Naive thymus-derived CD8-positive, alpha-beta T cell (primary cell): Measurements from ENCODE around the gene PPP1R16B. TPM values are rescaled to one million over a fixed set of nuclear protein-coding genes. Genes with fewer than 3 reads are reported as not detected.
A peak's percentile ranks its signal among the peaks of the same experiment; 100 is the strongest.
"Not testable (repeated sequence)": the region's sequence is repeated elsewhere in the genome, so short reads cannot be mapped to it uniquely, and the experiment has no call there.

Source experiments
- ATAC-seq, 2 donors: fragments of 150-1000 bp; cut with Tn5 transposase in 1 of 2; sonication (Bioruptor Pico), chemical (Tn5 transposase) in 1 of 2; 1 replicate in 1 of 2; 2 replicates in 1 of 2; pipeline ENCODE4 v1.10.0; 2021; ENCODE audit warnings: mild to moderate bottlenecking in 2 of 2, moderate library complexity in 2 of 2
- POLR2A ChIA-PET: fragments of 350-600 bp; sonication (Branson Sonifier 250); formaldehyde crosslinking; loops from one replicate; lab custom pipeline; 2021; ENCODE audit warnings: antibody characterized with exemption; lab: Charles Lee
- DNase-seq, 10 donors: peaks; one replicate each; pipeline versions ENCODE4 v3.0.0 to v3.0.0-alpha.2; 2020 to 2022
- H3K27ac Mint-ChIP-seq, 10 donors: one replicate each; pipeline ENCODE4 v1.8.0; 2020 to 2022; ENCODE audit warnings: mild to moderate bottlenecking in 10 of 10, mixed read lengths in 10 of 10, moderate library complexity in 4 of 10, inconsistent platforms in 1 of 10
- H3K27me3 Mint-ChIP-seq, 5 donors: one replicate each; pipeline ENCODE4 v1.8.0; 2021 to 2022; ENCODE audit warnings: mixed read lengths in 5 of 5
- H3K36me3 Mint-ChIP-seq, 3 donors: one replicate each; pipeline ENCODE4 v1.8.0; 2020 to 2022; ENCODE audit warnings: mixed read lengths in 3 of 3, mild to moderate bottlenecking in 2 of 3, inconsistent platforms in 1 of 3
- H3K4me1 Mint-ChIP-seq, 4 donors: one replicate each; pipeline ENCODE4 v1.8.0; 2021 to 2022; ENCODE audit warnings: mixed read lengths in 4 of 4
- H3K4me3 Mint-ChIP-seq, 10 donors: one replicate each; pipeline ENCODE4 v1.8.0; 2020 to 2022; ENCODE audit warnings: mild to moderate bottlenecking in 10 of 10, mixed read lengths in 10 of 10, moderate library complexity in 6 of 10, inconsistent platforms in 1 of 10
- H3K9me3 Mint-ChIP-seq, 9 donors: one replicate each; pipeline ENCODE4 v1.8.0; 2020 to 2022; ENCODE audit warnings: mixed read lengths in 9 of 9, mild to moderate bottlenecking in 3 of 9, inconsistent platforms in 1 of 9, moderate library complexity in 1 of 9
- polyA plus RNA-seq, 3 donors: library from polyadenylated mRNA; unstranded; fragments of 300-500 nt; fragmentation: Illumina TruSeq; gene quantifications; one replicate each; pipeline ENCODE4 v1.2.3, GENCODE V29; 2021
- total RNA-seq, 8 experiments: library from RNA in 2 of 8; stranded (reverse) in 2 of 8; gene quantifications; one replicate each; pipeline ENCODE4 v1.2.3 and lab custom pipeline; 2021 to 2026

PPP1R16B gene
- total and polyA plus RNA-seq, 5 experiments from 2014 or later: 9.7 to 33.6 (median 15.6) TPM

- Mint-ChIP-seq H3K4me1 (peaks cover 31 to 93% (median 78%) of the 10 kb centered on the region in 4 donors), H3K4me3 (no peak overlapping the region), H3K9me3 (no peaks in the 10 kb centered on the region), H3K27ac (peak overlapping the region in 8 of 10 donors; percentile 11 to 86 (median 70)), H3K36me3 (peaks cover 0 to 20% (median 13%) of the 10 kb centered on the region in 3 donors), H3K27me3 (no peaks in the 10 kb centered on the region)
- peak in 1 of 2 donors; percentile 17 for ATAC-seq
- POLR2A ChIA-PET: no interaction called here
- no peak for DNase-seq
These were observed 7.4 kb downstream of the PPP1R16B start for GRCh38 chr20:38812709-38813573.

- peaks cover 0 to 20% (median 13%) of the 10 kb centered on the region in 3 donors for H3K36me3 Mint-ChIP-seq
- peaks cover 33 to 92% (median 78%) of the 10 kb centered on the region in 4 donors for H3K4me1 Mint-ChIP-seq
- POLR2A ChIA-PET, ATAC-seq, H3K9me3 Mint-ChIP-seq, H3K27me3 Mint-ChIP-seq, H3K4me3 Mint-ChIP-seq, DNase-seq: not testable (repeated sequence)
- H3K27ac Mint-ChIP-seq: peak overlapping the region in 2 of 10 donors; percentile 4 to 53
These were observed 8.1 kb downstream of the PPP1R16B start for GRCh38 chr20:38813574-38813962.

DNA sequence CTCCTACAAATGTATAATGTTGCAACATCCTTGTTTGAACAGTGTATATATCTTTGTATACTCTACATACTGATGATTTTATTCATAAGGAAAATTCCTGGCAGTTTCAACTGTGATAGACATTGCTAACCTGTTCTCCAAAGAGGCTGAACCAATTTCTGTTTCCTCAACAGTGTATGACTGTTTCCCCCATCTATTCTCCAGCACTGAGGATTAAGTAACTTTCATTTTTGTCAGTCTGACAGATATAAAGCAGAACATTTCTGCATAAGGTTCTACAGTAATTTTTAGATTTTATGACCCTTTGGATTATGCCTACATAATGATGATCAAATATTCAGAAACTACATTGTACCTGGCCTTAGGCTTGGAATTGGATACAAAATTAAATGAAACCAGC is 9.9 kb downstream of the PPP1R16B start:
- Mint-ChIP-seq H3K4me1 (peaks cover 23 to 76% (median 72%) of the 10 kb centered on the region in 4 donors), H3K27ac (peak overlapping the region in 3 of 10 donors; percentile 49 to 68 (median 57)), H3K4me3 (no peak overlapping the region), H3K36me3 (peaks cover 4 to 25% (median 16%) of the 10 kb centered on the region in 3 donors), H3K9me3 (peaks cover 0 to 2% (median 0%) of the 10 kb centered on the region in 9 donors), H3K27me3 (no peaks in the 10 kb centered on the region)
- ATAC-seq (no peak), DNase-seq (no peak)
- POLR2A ChIA-PET: interaction anchor here (0.7 to 1.4 kb wide), 4 partner anchors 9 to 69 kb away, joined by 3 read pairs; partner anchors contain the start of gene PPP1R16B

- Mint-ChIP-seq H3K9me3 (peaks cover 0 to 11% (median 8%) of the 10 kb centered on the region in 9 donors), H3K4me3 (no peak overlapping the region), H3K27ac (peak overlapping the region in 8 of 10 donors; percentile 12 to 83 (median 53)), H3K36me3 (peaks cover 12 to 30% (median 29%) of the 10 kb centered on the region in 3 donors), H3K4me1 (peaks cover 16 to 67% (median 58%) of the 10 kb centered on the region in 4 donors), H3K27me3 (no peaks in the 10 kb centered on the region)
- POLR2A ChIA-PET: interaction anchor here (0.7 kb wide), 3 partner anchors 14 to 181 kb away, joined by 3 to 4 read pairs (median 3); no protein-coding TSS in a partner anchor
- ATAC-seq: no peak
- DNase-seq: no peak
These were observed 12.9 kb downstream of the PPP1R16B start for GRCh38 chr20:38818113-38819065.

- DNase-seq: no peak
- Mint-ChIP-seq H3K36me3 (peaks cover 9 to 41% (median 25%) of the 10 kb centered on the region in 3 donors), H3K27ac (peak overlapping the region in 8 of 10 donors; percentile 19 to 86 (median 62)), H3K4me3 (no peak overlapping the region), H3K9me3 (peaks cover 0 to 11% (median 8%) of the 10 kb centered on the region in 9 donors), H3K27me3 (no peaks in the 10 kb centered on the region), H3K4me1 (peaks cover 34 to 85% (median 68%) of the 10 kb centered on the region in 4 donors)
- POLR2A ChIA-PET: interaction anchor here (2.9 kb wide), 1 partner anchor 20 kb away, joined by 14 read pairs; the partner anchor contains the start of gene PPP1R16B
- ATAC-seq: no peak
These were observed 20.0 kb downstream of the PPP1R16B start for GRCh38 chr20:38825571-38825900.

DNA sequence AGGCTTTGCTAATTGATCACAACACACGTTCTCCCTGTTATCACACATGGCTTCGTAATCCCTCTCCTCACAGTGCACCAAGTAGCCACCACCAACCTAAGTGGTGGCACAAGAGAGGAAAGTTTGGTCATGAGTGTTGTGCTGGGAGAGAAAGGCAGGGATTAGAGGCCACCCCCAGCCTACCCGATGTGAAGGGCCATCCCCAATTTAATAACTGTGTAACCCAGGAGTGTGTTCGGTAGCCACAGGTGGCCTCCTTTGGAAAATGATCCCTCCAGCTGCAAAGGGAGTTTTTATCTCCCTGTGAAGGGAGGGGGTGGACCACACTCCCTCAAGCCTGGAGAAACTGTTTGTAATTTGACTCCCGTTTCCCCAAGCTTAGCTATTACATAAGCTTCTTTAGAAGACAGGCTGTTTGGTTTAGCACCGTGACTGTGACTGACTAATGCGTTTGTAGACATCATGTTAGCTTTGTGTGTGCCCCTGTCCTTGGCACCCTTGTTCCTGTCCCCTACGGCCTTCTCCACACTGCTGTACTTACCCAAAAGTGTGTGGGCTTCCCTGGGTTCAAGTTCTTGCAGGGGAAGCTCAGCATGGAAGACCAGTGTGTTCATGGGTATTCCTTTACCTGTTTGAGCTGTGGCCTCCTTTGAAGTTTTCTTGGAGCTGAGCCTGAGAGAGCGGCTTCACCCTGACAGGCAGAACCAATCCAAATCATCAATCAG is 20.6 kb downstream of the PPP1R16B start:
- Mint-ChIP-seq H3K9me3 (peaks cover 0 to 9% (median 7%) of the 10 kb centered on the region in 9 donors), H3K4me3 (no peak overlapping the region), H3K4me1 (peaks cover 35 to 89% (median 70%) of the 10 kb centered on the region in 4 donors), H3K36me3 (peaks cover 7 to 41% (median 23%) of the 10 kb centered on the region in 3 donors), H3K27ac (peak overlapping the region; percentile 36 to 86 (median 68)), H3K27me3 (no peaks in the 10 kb centered on the region)
- no peak for ATAC-seq
- POLR2A ChIA-PET: interaction anchor here (2.9 kb wide), 1 partner anchor 20 kb away, joined by 14 read pairs; the partner anchor contains the start of gene PPP1R16B
- no peak for DNase-seq

DNA sequence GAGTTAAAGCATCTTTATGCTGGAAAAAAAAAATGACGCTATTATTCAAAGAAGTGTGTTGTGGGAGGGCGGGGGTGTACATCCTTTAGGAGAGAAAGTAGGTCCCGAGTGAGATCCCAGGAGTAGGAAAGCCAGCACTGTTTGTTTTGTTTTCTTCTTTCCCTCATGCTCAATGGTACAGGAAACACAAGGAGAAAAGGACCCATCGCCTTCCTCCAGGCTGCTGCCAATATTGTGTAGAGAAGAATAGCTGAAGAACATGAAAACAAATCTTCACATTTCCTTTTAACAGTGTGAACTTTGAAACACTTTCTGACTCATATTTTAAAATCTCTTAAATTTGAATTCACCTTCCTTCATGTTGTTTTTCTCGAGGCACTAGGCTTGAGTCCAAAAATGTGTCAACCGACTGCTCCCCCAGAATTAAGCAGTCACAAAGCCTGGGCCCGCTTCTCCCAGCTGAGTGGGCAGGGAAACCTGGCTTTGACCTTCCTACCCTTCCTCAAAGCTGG is 22.3 kb downstream of the PPP1R16B start:
- Mint-ChIP-seq H3K4me3 (peak overlapping the region in 8 of 10 donors; percentile 20 to 71 (median 44)), H3K9me3 (no peaks in the 10 kb centered on the region), H3K27ac (peak overlapping the region; percentile 75 to 94 (median 87)), H3K4me1 (peaks cover 39 to 89% (median 74%) of the 10 kb centered on the region in 4 donors), H3K27me3 (no peaks in the 10 kb centered on the region), H3K36me3 (peaks cover 0 to 38% (median 11%) of the 10 kb centered on the region in 3 donors)
- POLR2A ChIA-PET: interaction anchor here (0.8 to 2.9 kb wide), 6 partner anchors 15 to 47 kb away, joined by 3 to 14 read pairs (median 3); partner anchors contain the start of gene PPP1R16B
- DNase-seq (no peak), ATAC-seq (peak in 1 of 2 donors; percentile 58)

DNA sequence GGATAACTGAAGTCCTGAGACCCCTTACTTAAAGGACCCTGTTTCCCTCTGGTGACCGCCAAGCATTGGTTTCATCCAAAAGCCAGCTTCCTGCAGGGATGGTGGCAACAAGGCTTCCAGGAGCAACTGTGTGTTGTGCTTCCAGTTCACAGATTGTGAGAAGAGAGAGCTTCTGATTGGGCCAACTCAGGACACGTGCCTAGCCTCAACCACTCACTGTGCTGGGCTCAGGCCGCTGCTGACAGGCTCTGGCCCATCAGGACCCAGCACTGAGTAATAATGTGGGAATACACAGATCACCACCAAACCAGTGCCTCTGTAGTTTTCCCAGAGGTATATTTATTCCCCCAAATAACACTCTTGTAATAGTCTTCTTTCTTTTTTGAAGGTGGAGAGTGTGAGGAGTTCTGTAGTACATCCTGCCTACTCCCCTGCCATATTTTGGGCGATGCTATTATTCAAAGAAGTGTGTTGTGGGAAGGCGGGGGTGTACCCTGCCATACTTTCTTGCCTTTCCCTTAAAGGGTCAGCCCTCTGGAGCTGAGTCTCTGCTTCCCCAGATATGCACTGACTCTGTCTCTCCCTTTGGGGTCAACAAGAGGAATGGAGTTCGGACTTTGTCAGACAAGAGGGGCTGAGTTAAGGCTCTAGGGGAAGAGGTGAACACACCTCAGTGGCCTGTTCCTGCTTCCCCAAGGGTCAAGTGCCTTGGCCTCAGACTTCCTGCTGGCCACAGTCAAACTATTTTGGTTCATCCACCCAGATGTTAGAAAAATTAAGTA is 23.2 kb downstream of the PPP1R16B start:
- DNase-seq (no peak), ATAC-seq (no peak)
- Mint-ChIP-seq H3K36me3 (peaks cover 0 to 30% (median 8%) of the 10 kb centered on the region in 3 donors), H3K27me3 (no peaks in the 10 kb centered on the region), H3K27ac (peak overlapping the region; percentile 38 to 94 (median 65)), H3K4me3 (no peak overlapping the region), H3K9me3 (no peaks in the 10 kb centered on the region), H3K4me1 (peaks cover 45 to 92% (median 80%) of the 10 kb centered on the region in 4 donors)
- POLR2A ChIA-PET: interaction anchor here (0.8 to 2.9 kb wide), 6 partner anchors 14 to 46 kb away, joined by 3 to 14 read pairs (median 3); partner anchors contain the start of gene PPP1R16B

- Mint-ChIP-seq H3K4me1 (peaks cover 47 to 92% (median 86%) of the 10 kb centered on the region in 4 donors), H3K9me3 (no peaks in the 10 kb centered on the region), H3K36me3 (peaks cover 0 to 23% (median 8%) of the 10 kb centered on the region in 3 donors), H3K27me3 (no peaks in the 10 kb centered on the region), H3K27ac (peak overlapping the region; percentile 34 to 94 (median 58)), H3K4me3 (peak overlapping the region in 2 of 10 donors; percentile 19 to 48)
- ATAC-seq (no peak), DNase-seq (peak in 1 of 10 donors; percentile 49)
- POLR2A ChIA-PET: no interaction called here
These were observed 23.9 kb downstream of the PPP1R16B start for GRCh38 chr20:38829296-38829875.

GRCh38 chr20:38830356-38830755 is 24.9 kb downstream of the PPP1R16B start:
- DNase-seq (no peak), ATAC-seq (no peak)
- POLR2A ChIA-PET: no interaction called here
- Mint-ChIP-seq H3K9me3 (no peaks in the 10 kb centered on the region), H3K27me3 (no peaks in the 10 kb centered on the region), H3K27ac (peak overlapping the region in 9 of 10 donors; percentile 25 to 85 (median 71)), H3K4me3 (no peak overlapping the region), H3K36me3 (peaks cover 0 to 18% (median 8%) of the 10 kb centered on the region in 3 donors), H3K4me1 (peaks cover 42 to 90% (median 79%) of the 10 kb centered on the region in 4 donors)
